NCI-H1436 treated with DMSO at 0.1 percent for 48 hours (cell line): ENCODE measurements around the gene AKAP11.
A peak's percentile ranks its signal among the peaks of the same experiment; 100 is the strongest.
"Not testable (repeated sequence)": the region's sequence is repeated elsewhere in the genome, so short reads cannot be mapped to it uniquely, and the experiment has no call there.

Experiments used
- DNase-seq: peaks from one replicate; lab custom pipeline; 2025; lab: John Stamatoyannopoulos, UW

The AKAP11 gene

GRCh38 chr13:42272115-42272803 lies at the start of gene AKAP11:
Gene AKAP11 (plus strand): TSS chr13:42272152. CDS start chr13:42286349, 14,197 bp downstream.
- DNase-seq: no peak

- DNase-seq: no peak
These were observed 48.3 kb upstream of the AKAP11 start for GRCh38 chr13:42223681-42224080.

- DNase-seq: no peak
These were observed 46.9 kb upstream of the AKAP11 start for GRCh38 chr13:42225051-42225450.

GRCh38 chr13:42226759-42227158 lies 45.2 kb upstream of the AKAP11 start:
- DNase-seq: not testable (repeated sequence)

GRCh38 chr13:42228527-42228926 lies 43.4 kb upstream of the AKAP11 start:
- DNase-seq: no peak

- no peak for DNase-seq
These were observed 42.7 kb upstream of the AKAP11 start for GRCh38 chr13:42229287-42229686.

GRCh38 chr13:42232671-42233070 lies 39.3 kb upstream of the AKAP11 start:
- no peak for DNase-seq

- DNase-seq: no peak
These were observed 38.2 kb upstream of the AKAP11 start for GRCh38 chr13:42233726-42234125.

GRCh38 chr13:42239161-42239560 lies 32.8 kb upstream of the AKAP11 start:
- no peak for DNase-seq

GRCh38 chr13:42239644-42240043 lies 32.3 kb upstream of the AKAP11 start:
- DNase-seq: no peak

- DNase-seq: no peak
These were observed 25.4 kb upstream of the AKAP11 start for GRCh38 chr13:42246541-42246940.

GRCh38 chr13:42247883-42248282 lies 24.1 kb upstream of the AKAP11 start:
- DNase-seq: no peak

- no peak for DNase-seq
These were observed 16.1 kb upstream of the AKAP11 start for GRCh38 chr13:42255886-42256285.

GRCh38 chr13:42258747-42259146 lies 13.2 kb upstream of the AKAP11 start:
- DNase-seq: no peak

- no peak for DNase-seq
These were observed 12.4 kb upstream of the AKAP11 start for GRCh38 chr13:42259515-42259914.

- DNase-seq: no peak
These were observed 10.9 kb upstream of the AKAP11 start for GRCh38 chr13:42260903-42261654.

GRCh38 chr13:42266473-42266872 lies 5.5 kb upstream of the AKAP11 start:
- no peak for DNase-seq

GRCh38 chr13:42270160-42270856 lies 1.6 kb upstream of the AKAP11 start:
- no peak for DNase-seq

- no peak for DNase-seq
These were observed 1.1 kb upstream of the AKAP11 start for GRCh38 chr13:42270857-42271215.

GRCh38 chr13:42271337-42272114 lies 426 bp upstream of the AKAP11 start:
- peak; percentile 73 for DNase-seq

GRCh38 chr13:42272804-42273175 lies 838 bp downstream of the AKAP11 start:
- no peak for DNase-seq

- DNase-seq: no peak
These were observed 2.6 kb downstream of the AKAP11 start for GRCh38 chr13:42274386-42275097.
